NCI-H524 (cell line): Measurements from ENCODE around the gene FUNDC1.
A peak's percentile ranks its signal among the peaks of the same experiment; 100 is the strongest.
"Not testable (repeated sequence)": the region's sequence is repeated elsewhere in the genome, so short reads cannot be mapped to it uniquely, and the experiment has no call there.

Experiments
- DNase-seq, 2 experiments: peaks; one replicate each; lab custom pipeline; 2025; lab: John Stamatoyannopoulos, UW

Gene FUNDC1

GRCh38 chrX:44542567-44543325 lies at the start of gene FUNDC1:
Gene FUNDC1, minus strand, starts transcription at chrX:44542859. Its CDS starts 27 bp downstream, at chrX:44542832.
- DNase-seq = peak; percentile 97 to 98

- no peak for DNase-seq
Measured at GRCh38 chrX:44585866-44586265, 43.2 kb upstream of the FUNDC1 start.

GRCh38 chrX:44580466-44580865 lies 37.8 kb upstream of the FUNDC1 start:
- no peak for DNase-seq

- DNase-seq = no peak
Measured at GRCh38 chrX:44572340-44572938, 29.8 kb upstream of the FUNDC1 start.

GRCh38 chrX:44570522-44570921 lies 27.9 kb upstream of the FUNDC1 start:
- no peak for DNase-seq

GRCh38 chrX:44569122-44569521 lies 26.5 kb upstream of the FUNDC1 start:
- no peak for DNase-seq

- DNase-seq = no peak
Measured at GRCh38 chrX:44568196-44568595, 25.5 kb upstream of the FUNDC1 start.

GRCh38 chrX:44561896-44562295 lies 19.2 kb upstream of the FUNDC1 start:
- DNase-seq = not testable (repeated sequence)

- DNase-seq = no peak
Measured at GRCh38 chrX:44550563-44550962, 7.9 kb upstream of the FUNDC1 start.

- not testable (repeated sequence) for DNase-seq
Measured at GRCh38 chrX:44545454-44545853, 2.8 kb upstream of the FUNDC1 start.

GRCh38 chrX:44544036-44544435 lies 1.4 kb upstream of the FUNDC1 start:
- no peak for DNase-seq

GRCh38 chrX:44536198-44536597 lies 6.5 kb downstream of the FUNDC1 start:
- no peak for DNase-seq

GRCh38 chrX:44529310-44529709 lies 13.3 kb downstream of the FUNDC1 start:
- peak; percentile 1 to 8 for DNase-seq

- DNase-seq = no peak
Measured at GRCh38 chrX:44514272-44514671, 28.4 kb downstream of the FUNDC1 start.

GRCh38 chrX:44507292-44507691 lies 35.4 kb downstream of the FUNDC1 start:
- no peak for DNase-seq

- no peak for DNase-seq
Measured at GRCh38 chrX:44506678-44507077, 36.0 kb downstream of the FUNDC1 start.

- DNase-seq = no peak
Measured at GRCh38 chrX:44503560-44503959, 39.1 kb downstream of the FUNDC1 start.

GRCh38 chrX:44495091-44495490 lies 47.6 kb downstream of the FUNDC1 start:
- DNase-seq = no peak

- no peak for DNase-seq
Measured at GRCh38 chrX:44494357-44494756, 48.3 kb downstream of the FUNDC1 start.

GRCh38 chrX:44489515-44489914 lies 53.1 kb downstream of the FUNDC1 start:
- DNase-seq = no peak

GRCh38 chrX:44484607-44485146 lies 58.0 kb downstream of the FUNDC1 start:
- DNase-seq = no peak

- no peak for DNase-seq
Measured at GRCh38 chrX:44483965-44484606, 58.6 kb downstream of the FUNDC1 start.

GRCh38 chrX:44482575-44482974 lies 60.1 kb downstream of the FUNDC1 start:
- DNase-seq = no peak
